ENCODE measurements around the gene FAM163B. TPM values are rescaled to one million over a fixed set of nuclear protein-coding genes. Genes with fewer than 3 reads are reported as not detected.

FAM163B gene
- total and polyA plus RNA-seq, 2 of the 8 experiments (the other 6 are each of a cell fraction or from before 2014, with no cell fraction given), result 0.63 to 1.0 TPM

- TF ChIP-seq SAP30 (IDR thresholded peaks at IDR 0.05; ENCODE audit: insufficient read depth, insufficient replicate concordance, low read length) (no peak), NANOG (IDR thresholded peaks at IDR 0.05; ENCODE audit: insufficient read depth, low read depth, low read length, poor library complexity, severe bottlenecking) (no peak)
- TF ChIP-seq, protein P1, sequence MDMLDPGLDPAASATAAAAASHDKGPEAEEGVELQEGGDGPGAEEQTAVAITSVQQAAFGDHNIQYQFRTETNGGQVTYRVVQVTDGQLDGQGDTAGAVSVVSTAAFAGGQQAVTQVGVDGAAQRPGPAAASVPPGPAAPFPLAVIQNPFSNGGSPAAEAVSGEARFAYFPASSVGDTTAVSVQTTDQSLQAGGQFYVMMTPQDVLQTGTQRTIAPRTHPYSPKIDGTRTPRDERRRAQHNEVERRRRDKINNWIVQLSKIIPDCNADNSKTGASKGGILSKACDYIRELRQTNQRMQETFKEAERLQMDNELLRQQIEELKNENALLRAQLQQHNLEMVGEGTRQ (IDR thresholded peaks at IDR 0.05; ENCODE audit: low read length), result no peak
Observed at GRCh38 chr9:133578524-133579441, 30.4 kb downstream of the FAM163B start (continued).

Measured in H1 (cell line).